SH-SY5Y (cell line): ENCODE results near the gene BGN.

ENCODE experiments used
- GATA2 ChIP-seq: IDR thresholded peaks from 2 replicates; pipeline ENCODE4 v1.6.1; 2011; ENCODE audit warnings: mild to moderate bottlenecking, low read depth, low read length
- GATA3 ChIP-seq: IDR thresholded peaks from 2 replicates; pipeline ENCODE4 v1.6.1; 2011; ENCODE audit warnings: low read depth, mild to moderate bottlenecking, low read length, moderate library complexity

The BGN gene

GRCh38 chrX:153496590-153496959 is 1.8 kb downstream of the BGN start:
- TF ChIP-seq GATA2 = no peak
- TF ChIP-seq GATA3 = no peak

GRCh38 chrX:153498453-153498852 is 3.7 kb downstream of the BGN start:
- no peak for TF ChIP-seq GATA2
- no peak for TF ChIP-seq GATA3

GRCh38 chrX:153499341-153499740 is 4.6 kb downstream of the BGN start:
- TF ChIP-seq GATA3 = no peak
- TF ChIP-seq GATA2 = no peak

- TF ChIP-seq GATA3 = no peak
- TF ChIP-seq GATA2 = no peak
Observed at GRCh38 chrX:153499876-153500275, 5.1 kb downstream of the BGN start.

- TF ChIP-seq GATA2 (no peak), GATA3 (no peak)
Observed at GRCh38 chrX:153500676-153501280, 6.0 kb downstream of the BGN start.

GRCh38 chrX:153501530-153501929 is 6.8 kb downstream of the BGN start:
- TF ChIP-seq GATA2 (no peak), GATA3 (no peak)

GRCh38 chrX:153502131-153502530 is 7.4 kb downstream of the BGN start:
- TF ChIP-seq GATA3 (no peak), GATA2 (no peak)

GRCh38 chrX:153502796-153503195 is 8.0 kb downstream of the BGN start:
- TF ChIP-seq GATA3 (no peak), GATA2 (no peak)

- no peak for TF ChIP-seq GATA2
- TF ChIP-seq GATA3 = no peak
Observed at GRCh38 chrX:153504445-153505016, 9.8 kb downstream of the BGN start.

- TF ChIP-seq GATA2 (no peak), GATA3 (no peak)
Observed at GRCh38 chrX:153505361-153505760, 10.6 kb downstream of the BGN start.

GRCh38 chrX:153507484-153508178 is 12.9 kb downstream of the BGN start:
- no peak for TF ChIP-seq GATA3
- no peak for TF ChIP-seq GATA2

GRCh38 chrX:153509592-153509991 is 14.8 kb downstream of the BGN start:
- TF ChIP-seq GATA2 (no peak), GATA3 (no peak)

- no peak for TF ChIP-seq GATA3
- no peak for TF ChIP-seq GATA2
Observed at GRCh38 chrX:153510383-153510782, 15.6 kb downstream of the BGN start.

GRCh38 chrX:153511784-153512500 is 17.2 kb downstream of the BGN start:
- TF ChIP-seq GATA2 (no peak), GATA3 (no peak)

- no peak for TF ChIP-seq GATA3
- no peak for TF ChIP-seq GATA2
Observed at GRCh38 chrX:153512501-153512893, 17.7 kb downstream of the BGN start.

GRCh38 chrX:153513265-153513664 is 18.5 kb downstream of the BGN start:
- TF ChIP-seq GATA3 (no peak), GATA2 (no peak)
